WTC11 (cell line): ENCODE results near the gene CDK6. TPM values are rescaled to one million over a fixed set of nuclear protein-coding genes. Genes with fewer than 3 reads are reported as not detected.

ENCODE experiments used
- ATAC-seq: fragments of 200-7000 bp; cut with Tn5 transposase; 2 replicates; pipeline ENCODE4 v1.10.0; 2021; ENCODE audit warnings: mild to moderate bottlenecking, moderate library complexity
- CTCF ChIA-PET: fragments of 300-600 bp; sonication (Branson Sonifier 250); formaldehyde crosslinking; loops from one replicate; lab custom pipeline; 2021; ENCODE audit warnings: antibody characterized with exemption; lab: Charles Lee
- POLR2A ChIA-PET: fragments of 350-600 bp; sonication (Branson Sonifier 250); formaldehyde crosslinking; loops from one replicate; lab custom pipeline; 2021; ENCODE audit warnings: antibody characterized with exemption; lab: Charles Lee
- DNase-seq: peaks from one replicate; pipeline ENCODE4 v3.0.0; 2021; ENCODE audit warnings: low spot score
- H3K27ac Mint-ChIP-seq: 2 replicates; pipeline ENCODE4 v1.8.0; 2021; ENCODE audit warnings: mixed read lengths
- H3K27me3 Mint-ChIP-seq: 2 replicates; pipeline ENCODE4 v1.8.0; 2021; ENCODE audit warnings: low read depth, mild to moderate bottlenecking, moderate library complexity, mixed read lengths
- H3K36me3 Mint-ChIP-seq: 2 replicates; pipeline ENCODE4 v1.8.0; 2021; ENCODE audit warnings: mixed read lengths
- H3K4me1 Mint-ChIP-seq: 2 replicates; pipeline ENCODE4 v1.8.0; 2022; ENCODE audit warnings: mixed read lengths
- H3K4me3 Mint-ChIP-seq: 2 replicates; pipeline ENCODE4 v1.8.0; 2021; ENCODE audit warnings: mild to moderate bottlenecking, moderate library complexity, mixed read lengths
- H3K9me3 Mint-ChIP-seq: 2 replicates; pipeline ENCODE4 v1.8.0; 2021; ENCODE audit warnings: mixed read lengths
- AFF4 ChIP-seq: sonication (generic); formaldehyde crosslinking; IDR thresholded peaks from 2 replicates; pipeline ENCODE4 v1.8.1; 2023; ENCODE audit warnings: mild to moderate bottlenecking, missing genetic modification reagents, borderline replicate concordance
- E2F5 ChIP-seq: sonication (generic); formaldehyde crosslinking; IDR thresholded peaks from 2 replicates; pipeline ENCODE4 v1.8.1; 2022; ENCODE audit warnings: mild to moderate bottlenecking, moderate library complexity, missing genetic modification reagents
- FOXP4 ChIP-seq: sonication (generic); formaldehyde crosslinking; IDR thresholded peaks from 2 replicates; pipeline ENCODE4 v1.8.0; 2022; ENCODE audit warnings: mild to moderate bottlenecking, missing genetic modification reagents
- GABPB1 ChIP-seq: sonication (generic); formaldehyde crosslinking; IDR thresholded peaks from 2 replicates; pipeline ENCODE4 v1.8.1; 2023; ENCODE audit warnings: mild to moderate bottlenecking, missing genetic modification reagents
- MAX ChIP-seq: sonication (generic); formaldehyde crosslinking; IDR thresholded peaks from 2 replicates; pipeline ENCODE4 v1.8.0; 2022; ENCODE audit warnings: mild to moderate bottlenecking, missing genetic modification reagents
- USF1 ChIP-seq: sonication (generic); formaldehyde crosslinking; IDR thresholded peaks from 2 replicates; pipeline ENCODE4 v1.8.0; 2022; ENCODE audit warnings: mild to moderate bottlenecking, missing genetic modification reagents
- ZNF232 ChIP-seq: sonication (generic); formaldehyde crosslinking; IDR thresholded peaks from 2 replicates; pipeline ENCODE4 v1.8.0; 2022; ENCODE audit warnings: mild to moderate bottlenecking, missing genetic modification reagents
- ZNF396 ChIP-seq: fragments of 250-450 bp; sonication (Bioruptor Pico); IDR thresholded peaks from 2 replicates; pipeline ENCODE4 v1.8.0; 2021; ENCODE audit warnings: mild to moderate bottlenecking, moderate library complexity, borderline replicate concordance
- ZNF532 ChIP-seq: fragments of 250-450 bp; sonication (Bioruptor Pico); IDR thresholded peaks from 2 replicates; pipeline ENCODE4 v1.9.0; 2021; ENCODE audit warnings: mild to moderate bottlenecking, borderline replicate concordance
- ZNF671 ChIP-seq: fragments of 250-450 bp; sonication (Bioruptor Pico); IDR thresholded peaks from 2 replicates; pipeline ENCODE4 v1.8.0; 2021; ENCODE audit warnings: mild to moderate bottlenecking
- total RNA-seq: library from RNA; stranded (reverse); gene quantifications from 3 replicates; pipeline ENCODE4 v1.2.3, GENCODE V29; 2021

Gene CDK6
- total RNA-seq, 1 experiment from 2014 or later = 47.2 TPM

GRCh38 chr7:92736870-92737269, 99.5 kb downstream of the CDK6 start (continued):
- TF ChIP-seq AFF4 (CRISPR knock-in tag) (no peak), ZNF532 (CRISPR knock-in tag) (no peak)

- Mint-ChIP-seq H3K4me3 (no peak overlapping the region), H3K27me3 (no peaks in the 10 kb centered on the region), H3K4me1 (peaks cover 6% of the 10 kb centered on the region)
- CTCF ChIA-PET = no interaction called here
- no peak for ATAC-seq
- TF ChIP-seq E2F5 (CRISPR knock-in tag) = no peak
- TF ChIP-seq ZNF232 (CRISPR knock-in tag) = no peak
- TF ChIP-seq ZNF671 (CRISPR knock-in tag) = no peak
- TF ChIP-seq FOXP4 (CRISPR knock-in tag) = no peak
- no peak for TF ChIP-seq ZNF396 (CRISPR knock-in tag)
- TF ChIP-seq USF1 (CRISPR knock-in tag) = no peak
- TF ChIP-seq MAX (CRISPR knock-in tag) = no peak
- TF ChIP-seq GABPB1 (CRISPR knock-in tag) = no peak
- TF ChIP-seq, all 79 proteins: peak for 0
- no peak for DNase-seq
- Mint-ChIP-seq H3K36me3 (no peaks in the 10 kb centered on the region), H3K27ac (no peak overlapping the region), H3K9me3 (no peaks in the 10 kb centered on the region)
- POLR2A ChIA-PET = no interaction called here
Measured at GRCh38 chr7:92735707-92736106, 100.7 kb downstream of the CDK6 start.
